A172 (cell line): Measurements from ENCODE around the gene TMEM255A. TPM values are rescaled to one million over a fixed set of nuclear protein-coding genes. Genes with fewer than 3 reads are reported as not detected.
"Not testable (repeated sequence)": the region's sequence is repeated elsewhere in the genome, so short reads cannot be mapped to it uniquely, and the experiment has no call there.

Experiments used
- DNase-seq: peaks from one replicate; pipeline ENCODE4 v3.0.0-alpha.2; 2015; ENCODE audit warnings: low spot score
- total RNA-seq: library from RNA; depleted of rRNA; stranded (reverse); fragments of >200 nt; shearing (Covaris generic); gene quantifications from 2 replicates; pipeline ENCODE4 v1.2.3, GENCODE V29; 2014; rRNA removed

Gene TMEM255A
- 4.0 and 4.6 TPM in 2 replicates for total RNA-seq

DNA sequence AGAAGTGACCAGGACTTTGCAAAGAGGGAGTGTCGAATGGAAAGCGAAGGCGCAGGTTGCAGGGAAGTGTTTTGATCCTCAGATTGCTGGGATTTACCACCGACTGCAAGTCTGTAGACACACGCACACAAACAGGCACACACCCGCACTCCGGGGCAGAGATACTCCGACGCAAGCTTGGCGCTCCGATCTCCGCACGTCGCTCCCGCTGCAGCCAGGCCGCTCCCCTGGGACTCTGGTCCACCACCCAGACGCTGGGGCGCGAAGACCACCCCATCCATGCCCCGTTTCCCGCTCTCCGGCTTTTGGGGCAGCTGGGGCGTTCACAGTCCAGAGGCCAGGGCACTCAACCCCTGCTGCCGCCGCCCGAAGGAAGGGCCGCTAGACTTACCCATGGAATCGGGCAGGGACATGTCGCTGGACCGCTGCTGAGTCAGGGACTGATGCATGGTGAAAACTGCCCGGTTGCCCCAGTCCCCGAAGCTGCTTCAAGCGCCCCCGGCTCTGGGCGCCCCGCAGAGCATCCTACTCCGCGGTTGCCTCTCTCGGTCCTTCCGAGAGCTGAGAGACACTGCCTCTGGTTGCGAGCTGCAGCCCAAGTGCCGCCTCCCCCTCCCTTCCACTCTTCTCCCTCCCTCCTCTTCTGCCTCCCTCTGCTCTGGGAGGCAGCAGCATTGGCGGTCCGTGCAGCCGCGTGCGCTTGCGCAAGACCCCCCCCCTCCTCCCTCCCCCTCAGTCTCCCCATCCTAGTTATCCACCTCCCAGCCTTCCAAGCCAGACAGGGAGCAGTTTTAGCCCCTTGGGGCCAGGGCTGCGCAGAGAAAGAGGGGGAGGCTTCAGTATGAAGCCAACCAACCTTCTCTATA is at the start of gene TMEM255A:
TMEM255A (minus strand) TSS at position 601 of the 866 bp plus-strand sequence; CDS start at position 449, 152 bp downstream.
- peak; percentile 4 for DNase-seq

DNA sequence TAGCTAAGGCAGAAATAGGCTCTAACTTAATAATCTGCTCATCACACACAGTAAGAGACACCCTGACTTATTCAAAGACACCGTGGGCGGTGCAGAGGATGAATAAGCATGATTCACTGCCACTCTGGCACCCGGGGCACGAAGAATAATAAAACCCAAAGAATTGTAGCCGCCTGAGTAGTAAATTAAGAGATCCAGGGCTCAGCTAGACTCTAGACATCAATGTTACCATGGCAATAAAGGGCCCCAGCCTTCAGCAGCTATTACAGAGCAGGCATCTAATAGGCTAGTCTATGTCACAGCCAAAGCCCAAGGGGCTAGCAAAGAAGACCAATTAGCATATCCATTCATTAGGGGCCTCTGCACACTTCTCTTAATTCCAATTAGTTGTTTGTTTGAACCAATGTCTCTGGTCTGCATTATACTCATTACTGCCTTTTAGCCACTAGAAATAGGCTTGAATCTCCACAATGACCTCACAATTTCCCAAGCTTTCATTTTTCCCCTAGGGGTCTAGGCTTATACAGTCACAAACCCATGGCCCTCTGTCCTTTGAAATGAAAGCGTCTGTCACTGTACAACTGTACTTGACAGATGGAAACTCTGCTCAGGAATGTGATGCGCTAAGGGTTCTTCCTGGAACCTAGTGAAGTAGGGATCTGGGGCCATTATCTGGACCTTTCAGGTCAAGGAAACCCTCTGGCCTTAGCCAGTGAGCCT is 47.6 kb upstream of the TMEM255A start:
- peak; percentile 46 for DNase-seq

DNA sequence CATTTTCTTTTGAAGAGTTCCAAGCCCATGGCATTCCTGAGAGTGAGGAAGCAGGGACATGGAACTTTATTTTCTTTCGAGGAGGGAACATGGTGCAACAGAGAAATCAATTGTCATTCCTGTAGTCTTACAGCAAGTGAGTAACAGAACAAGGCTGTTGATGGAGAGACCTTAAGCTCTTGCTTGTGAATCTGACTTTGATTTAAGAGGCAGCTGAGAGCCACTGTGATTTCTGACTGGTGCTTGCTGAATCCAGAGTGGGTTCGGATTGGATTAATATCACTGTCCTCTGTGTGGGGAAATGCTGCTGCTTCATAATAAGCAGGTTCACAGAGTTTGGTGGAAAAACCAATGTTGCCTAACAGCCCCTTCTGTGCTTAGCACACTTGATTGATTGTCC is 45.9 kb upstream of the TMEM255A start:
- no peak for DNase-seq

DNA sequence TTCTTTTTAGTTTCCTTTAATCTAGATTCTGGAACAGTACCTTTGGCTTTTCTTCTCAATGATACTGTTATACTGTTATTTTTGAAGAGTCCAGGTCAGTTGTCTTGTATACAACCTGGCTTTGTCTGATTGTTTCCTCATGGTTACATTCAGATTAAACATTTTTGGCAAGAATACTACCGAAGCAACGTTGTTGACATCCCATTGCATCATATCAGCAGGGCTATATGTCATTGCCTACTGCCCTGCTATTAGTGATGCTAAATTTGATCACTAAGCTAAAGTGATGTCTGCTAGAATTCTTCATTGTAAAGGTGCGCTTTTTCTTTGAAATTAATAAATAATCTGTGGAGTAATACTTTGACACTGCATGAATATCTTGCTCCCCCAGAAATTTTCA is 44.8 kb upstream of the TMEM255A start:
- no peak for DNase-seq

DNA sequence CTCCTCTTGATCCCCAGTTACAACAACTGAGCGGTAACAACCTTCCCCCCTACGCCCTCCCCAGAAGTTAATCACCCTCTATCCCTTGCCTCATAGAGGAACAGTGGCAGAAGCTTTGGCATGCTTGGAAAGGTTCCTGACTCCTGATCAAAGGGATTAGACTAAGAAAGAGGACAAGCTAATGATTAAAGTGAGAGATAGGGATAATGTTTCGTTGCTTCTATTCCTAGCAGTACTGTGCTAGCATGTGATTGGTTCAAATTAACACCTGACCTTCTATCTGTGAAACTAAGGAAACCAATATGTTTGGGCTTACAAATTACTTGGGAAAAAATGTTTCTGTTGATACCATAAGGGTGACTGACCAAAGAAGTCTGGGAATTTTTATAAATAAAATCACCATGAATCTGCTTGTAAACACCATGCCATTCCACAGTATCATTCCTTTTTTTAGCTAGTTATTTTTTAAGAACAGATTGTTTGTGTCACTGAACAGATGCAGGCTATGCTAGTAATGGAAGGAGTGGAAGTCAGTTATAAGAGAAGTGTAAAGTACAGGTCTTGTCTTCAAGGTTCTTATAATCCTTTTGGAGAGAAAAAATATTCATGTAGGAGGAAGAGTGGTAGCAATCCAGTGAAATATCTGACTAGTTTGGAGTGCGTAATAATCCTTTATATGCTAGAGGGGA is 39.3 kb upstream of the TMEM255A start:
- DNase-seq, result no peak

DNA sequence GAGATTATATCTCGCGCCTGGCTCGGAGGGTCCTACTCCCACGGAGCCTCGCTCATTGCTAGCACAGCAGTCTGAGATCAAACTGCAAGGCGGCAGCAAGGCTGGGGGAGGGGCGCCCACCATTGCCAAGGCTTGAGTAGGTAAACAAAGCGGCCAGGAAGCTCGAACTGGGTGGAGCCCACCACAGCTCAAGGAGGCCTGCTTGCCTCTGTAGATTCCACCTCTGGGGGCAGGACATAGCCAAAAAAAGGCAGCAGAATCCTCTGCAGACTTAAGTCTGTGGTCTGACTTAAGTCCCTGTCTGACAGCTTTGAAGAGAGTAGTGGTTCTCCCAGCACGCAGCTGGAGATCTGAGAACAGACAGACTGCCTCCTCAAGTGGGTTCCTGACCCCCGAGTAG is 33.3 kb upstream of the TMEM255A start:
- DNase-seq, result not testable (repeated sequence)

DNA sequence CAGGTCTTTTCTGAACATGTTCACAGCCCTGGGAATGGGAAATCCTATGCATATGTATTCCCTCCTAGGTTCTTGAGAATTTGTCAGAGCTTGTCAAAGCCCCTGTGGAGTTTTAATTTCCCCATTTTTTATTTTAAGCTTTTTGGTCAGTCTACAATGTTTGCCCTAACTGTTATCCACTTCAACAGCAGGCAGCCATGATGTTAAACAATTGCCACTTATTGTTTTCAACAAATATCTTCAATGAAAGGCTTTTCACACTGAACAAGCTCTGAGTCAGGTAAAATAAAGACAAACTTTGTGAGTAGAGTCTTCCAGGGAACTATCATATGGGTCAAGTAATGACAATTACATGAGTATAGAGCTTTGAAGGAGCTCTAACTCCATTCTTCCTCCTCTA is 25.6 kb upstream of the TMEM255A start:
- DNase-seq, result no peak

DNA sequence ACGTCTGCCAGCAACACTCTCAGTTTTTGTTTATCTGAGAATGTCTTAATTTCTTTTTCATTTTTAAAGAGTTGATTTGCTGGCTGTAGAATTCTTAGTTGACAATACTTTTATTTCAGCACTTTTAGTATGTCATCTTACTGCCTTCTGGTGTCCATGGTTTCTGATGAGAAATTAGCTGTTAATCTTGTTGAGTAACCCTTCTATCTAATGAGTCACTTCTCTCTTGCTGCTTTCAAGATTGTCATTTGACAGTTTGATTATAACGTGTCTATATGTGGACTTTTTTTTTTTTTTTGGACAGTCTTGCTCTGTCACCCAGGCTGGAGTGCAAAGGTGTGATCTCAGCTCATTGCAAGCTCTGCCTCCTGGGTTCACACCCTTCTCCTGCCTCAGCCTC is 24.0 kb upstream of the TMEM255A start:
- DNase-seq, result no peak

DNA sequence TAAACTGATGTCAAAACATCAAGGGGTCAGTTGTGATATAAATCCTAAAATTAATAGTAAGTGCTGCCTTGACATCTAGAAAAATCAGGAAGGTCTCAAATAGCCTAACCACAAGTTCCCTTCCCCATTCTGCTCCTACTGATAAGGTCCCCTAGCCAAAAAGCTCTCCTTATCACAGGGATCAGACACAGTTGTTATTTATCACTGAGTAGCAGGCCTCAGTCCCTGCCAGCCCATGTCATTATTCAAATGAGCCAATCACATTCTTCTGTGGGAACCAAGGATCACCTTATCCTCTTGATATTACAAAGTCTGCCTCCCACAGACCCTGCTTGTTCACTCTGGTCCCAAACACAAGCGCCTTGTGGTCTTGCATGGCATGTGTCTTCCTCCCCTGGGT is 23.3 kb upstream of the TMEM255A start:
- no peak for DNase-seq

DNA sequence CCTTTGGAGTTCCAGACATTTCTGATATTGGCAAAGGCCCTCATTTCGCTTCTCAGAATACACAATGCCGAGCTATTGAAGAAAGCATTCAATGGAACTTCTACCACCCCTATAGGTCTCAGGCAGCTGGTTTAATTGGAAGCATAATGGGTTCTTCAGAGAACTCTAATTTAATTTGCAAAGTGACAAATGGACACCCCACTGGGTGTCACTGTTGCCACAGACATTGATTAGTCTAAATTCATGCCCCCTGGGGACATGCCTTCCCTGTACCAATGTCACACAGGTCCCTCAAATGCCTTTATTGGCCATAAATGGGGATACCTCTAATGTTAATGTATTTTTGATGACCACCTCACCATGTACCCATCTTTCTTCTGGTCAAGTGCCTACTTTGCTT is 22.9 kb upstream of the TMEM255A start:
- no peak for DNase-seq

DNA sequence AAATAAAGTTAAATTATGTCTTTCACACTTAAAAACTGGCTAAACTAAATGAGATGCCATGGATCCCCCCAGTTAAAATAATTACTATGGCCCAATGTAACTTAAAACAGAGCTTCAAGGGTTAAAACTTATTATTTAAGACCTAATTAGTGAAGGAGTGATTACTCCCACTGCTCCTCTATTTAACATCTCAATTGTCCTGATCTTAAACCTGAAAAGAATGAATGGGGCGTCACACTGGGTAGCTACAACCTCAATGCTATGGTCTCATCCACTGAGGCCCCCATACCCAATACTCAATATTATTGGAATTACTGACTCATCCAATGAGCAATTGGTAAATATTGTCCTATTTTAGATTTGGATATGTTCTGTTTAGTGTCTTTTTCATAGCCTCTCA is 21.1 kb upstream of the TMEM255A start:
- DNase-seq, result no peak

DNA sequence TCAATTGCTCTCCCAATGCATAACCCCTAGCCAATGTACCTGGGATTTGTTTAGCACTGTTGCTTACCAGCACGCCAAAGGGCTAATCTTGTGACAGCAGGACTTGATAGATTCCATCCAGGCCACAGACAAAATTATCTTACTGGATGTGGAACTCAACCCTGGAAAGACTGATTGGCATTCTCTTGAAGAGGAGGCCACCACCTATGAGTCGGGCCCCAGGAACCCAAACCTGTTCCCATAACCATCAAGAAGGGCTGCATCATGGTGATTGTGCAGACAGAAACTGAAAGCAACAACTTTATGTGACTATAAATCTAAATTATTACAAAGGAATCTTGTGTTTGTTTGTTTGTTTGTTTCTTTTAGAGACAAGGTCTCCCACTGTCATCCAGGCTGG is 19.9 kb upstream of the TMEM255A start:
- no peak for DNase-seq

DNA sequence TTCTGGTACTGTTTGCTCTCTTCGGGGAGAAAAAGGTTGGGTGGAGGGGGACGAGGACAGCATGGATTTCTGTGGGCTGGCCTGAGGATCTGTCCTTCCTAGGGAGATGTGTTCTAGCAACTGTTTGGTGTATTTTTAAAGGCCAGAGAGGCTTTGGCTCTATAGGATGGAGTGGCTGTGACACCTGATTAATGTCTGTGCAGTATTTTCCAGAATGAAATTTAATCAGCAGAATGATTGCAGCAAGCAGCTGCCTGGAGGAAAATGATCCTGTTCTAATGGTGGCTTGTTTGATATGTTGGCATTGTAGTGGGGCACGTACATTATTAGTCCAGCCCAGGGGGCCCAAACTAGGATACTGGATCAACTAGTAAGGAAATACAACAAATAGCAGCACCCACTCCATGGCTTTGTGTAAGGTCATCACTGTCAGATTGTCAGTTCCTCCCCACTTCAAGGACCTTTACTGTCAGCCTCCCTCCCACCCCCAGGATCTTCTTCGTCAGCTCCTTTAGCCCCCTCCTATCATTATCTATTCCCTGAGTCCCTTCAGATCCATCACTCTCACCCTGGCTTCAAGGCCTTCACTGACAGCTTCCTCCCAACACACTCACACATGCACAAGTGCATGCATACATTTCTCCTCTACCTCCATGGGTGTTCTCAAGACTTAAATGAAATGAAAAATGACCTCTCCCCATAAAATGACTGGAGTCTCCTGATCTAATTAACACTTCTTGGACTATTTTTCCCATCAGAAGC is 10.4 kb upstream of the TMEM255A start:
- no peak for DNase-seq

DNA sequence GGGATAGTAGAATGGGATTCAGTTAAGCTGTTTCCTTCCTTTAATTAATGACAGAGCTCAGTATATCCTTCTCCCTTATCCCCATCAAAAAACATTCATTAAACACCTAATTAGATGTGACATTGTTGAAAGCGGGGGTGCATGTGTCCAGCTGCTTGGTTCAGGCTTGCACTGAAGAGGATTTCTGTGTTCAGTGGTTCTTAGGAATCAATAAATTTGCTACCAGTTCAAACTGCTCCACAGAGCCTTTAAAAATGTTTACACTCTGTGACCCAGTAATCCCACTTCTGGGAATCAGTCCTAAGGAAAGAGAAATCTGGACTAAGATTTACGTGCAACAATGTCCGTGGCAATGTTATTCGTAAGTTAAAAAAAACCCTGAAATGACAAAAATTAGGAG is 7.2 kb upstream of the TMEM255A start:
- no peak for DNase-seq

DNA sequence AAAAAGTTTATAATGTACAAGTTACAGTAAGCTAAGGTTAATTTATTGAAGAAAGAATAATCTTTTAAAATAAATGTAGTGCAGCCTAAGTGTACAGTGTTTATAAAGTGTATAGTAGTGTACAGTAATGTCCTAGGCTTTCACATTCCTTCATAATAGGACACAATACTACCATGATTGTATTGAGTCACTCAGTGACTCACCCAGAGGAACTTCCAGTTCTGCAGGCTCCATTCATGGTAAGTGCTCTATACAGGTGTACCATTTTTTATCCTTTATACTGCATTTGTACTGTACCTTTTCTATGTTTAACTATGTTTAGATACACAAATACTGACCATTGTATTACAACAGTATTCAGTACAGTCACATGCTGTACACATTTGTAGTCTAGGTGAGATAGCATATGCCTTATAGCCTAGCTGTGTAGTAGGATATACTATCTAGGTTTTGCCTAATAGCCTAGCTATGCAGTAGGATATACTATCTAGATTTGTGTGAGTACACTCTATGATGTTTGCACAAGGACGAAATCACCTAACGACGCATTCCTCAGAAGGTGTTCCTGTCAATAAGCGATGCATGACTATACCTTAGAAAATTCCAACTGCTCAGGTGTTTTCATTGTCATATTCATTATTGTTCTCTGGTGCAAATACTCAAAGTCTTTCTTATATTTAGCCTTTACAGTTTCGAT is 5.5 kb upstream of the TMEM255A start:
- peak; percentile 35 for DNase-seq

DNA sequence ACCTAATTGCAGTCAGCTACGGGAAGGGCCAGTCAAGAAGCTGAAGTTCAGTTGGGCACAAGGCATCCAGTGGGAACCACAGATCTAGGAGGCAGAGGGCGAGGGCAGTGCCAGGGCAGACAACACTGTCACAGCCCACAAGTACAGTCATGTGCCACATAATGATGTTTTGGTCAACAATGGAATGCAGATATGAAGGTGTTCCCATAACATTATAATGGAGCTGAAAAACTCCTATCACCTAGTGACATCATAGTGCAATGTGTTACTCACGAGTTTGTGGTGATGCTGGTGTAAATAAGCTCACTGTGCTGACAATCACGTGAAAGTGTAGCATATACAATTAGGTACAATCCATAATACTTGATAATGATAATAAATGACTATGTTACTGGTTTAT is 4.5 kb upstream of the TMEM255A start:
- DNase-seq, result no peak

DNA sequence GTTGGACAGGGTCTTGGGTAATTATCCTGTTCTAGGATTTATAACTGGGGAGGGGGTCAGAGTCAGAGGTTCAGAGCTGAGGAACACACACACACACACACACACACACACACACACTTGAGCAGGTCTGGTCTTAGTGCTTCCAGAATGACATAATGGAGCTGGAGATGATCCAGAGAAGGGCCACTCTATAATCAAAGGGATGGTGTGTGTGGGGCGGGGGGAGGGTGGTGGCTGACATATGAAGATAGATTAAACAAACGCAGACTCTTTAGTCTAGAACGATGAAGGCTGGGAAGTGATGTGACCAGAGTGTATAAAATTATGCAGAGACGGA is 434 bp upstream of the TMEM255A start:
- DNase-seq, result no peak

DNA sequence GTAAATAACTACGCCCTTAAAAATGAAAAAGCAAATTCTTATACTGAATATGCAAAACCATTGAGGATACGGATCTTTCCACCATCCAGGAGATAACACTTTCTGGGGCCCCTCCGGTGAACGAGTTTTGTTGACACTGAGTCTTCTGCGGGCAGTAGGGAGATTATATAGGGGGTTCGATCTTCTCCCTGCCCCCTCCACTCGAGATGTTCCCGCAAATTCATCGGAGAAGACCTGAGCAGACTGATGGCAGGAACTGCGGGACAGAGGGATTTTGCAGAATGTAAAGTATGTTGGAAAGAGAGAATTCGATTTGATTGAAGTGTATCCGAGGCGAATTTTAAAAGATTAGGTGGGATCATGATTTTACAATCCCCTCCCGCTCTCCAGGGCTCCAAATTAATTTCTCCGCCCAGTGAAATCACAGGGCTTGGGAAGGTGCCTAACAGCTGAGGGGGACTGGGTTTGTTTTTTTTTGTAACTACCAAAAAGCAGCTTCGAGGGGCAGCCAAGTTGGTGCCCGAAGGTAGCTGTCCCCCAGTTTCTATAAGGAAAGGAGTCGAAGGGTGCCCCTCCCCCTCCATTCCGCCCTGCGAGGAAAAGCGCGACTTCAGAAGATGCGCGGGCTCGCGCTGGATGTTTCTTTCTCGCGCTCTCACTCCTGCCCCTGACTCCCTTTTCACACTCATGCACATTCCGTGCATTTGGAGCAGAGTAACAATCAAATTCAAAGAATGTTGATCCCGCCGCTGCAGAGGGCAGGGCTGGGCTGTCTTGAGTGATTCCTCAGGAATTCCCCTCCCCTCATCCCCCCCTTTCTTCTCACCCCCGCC is 1.2 kb downstream of the TMEM255A start:
- DNase-seq, result peak; percentile 14

DNA sequence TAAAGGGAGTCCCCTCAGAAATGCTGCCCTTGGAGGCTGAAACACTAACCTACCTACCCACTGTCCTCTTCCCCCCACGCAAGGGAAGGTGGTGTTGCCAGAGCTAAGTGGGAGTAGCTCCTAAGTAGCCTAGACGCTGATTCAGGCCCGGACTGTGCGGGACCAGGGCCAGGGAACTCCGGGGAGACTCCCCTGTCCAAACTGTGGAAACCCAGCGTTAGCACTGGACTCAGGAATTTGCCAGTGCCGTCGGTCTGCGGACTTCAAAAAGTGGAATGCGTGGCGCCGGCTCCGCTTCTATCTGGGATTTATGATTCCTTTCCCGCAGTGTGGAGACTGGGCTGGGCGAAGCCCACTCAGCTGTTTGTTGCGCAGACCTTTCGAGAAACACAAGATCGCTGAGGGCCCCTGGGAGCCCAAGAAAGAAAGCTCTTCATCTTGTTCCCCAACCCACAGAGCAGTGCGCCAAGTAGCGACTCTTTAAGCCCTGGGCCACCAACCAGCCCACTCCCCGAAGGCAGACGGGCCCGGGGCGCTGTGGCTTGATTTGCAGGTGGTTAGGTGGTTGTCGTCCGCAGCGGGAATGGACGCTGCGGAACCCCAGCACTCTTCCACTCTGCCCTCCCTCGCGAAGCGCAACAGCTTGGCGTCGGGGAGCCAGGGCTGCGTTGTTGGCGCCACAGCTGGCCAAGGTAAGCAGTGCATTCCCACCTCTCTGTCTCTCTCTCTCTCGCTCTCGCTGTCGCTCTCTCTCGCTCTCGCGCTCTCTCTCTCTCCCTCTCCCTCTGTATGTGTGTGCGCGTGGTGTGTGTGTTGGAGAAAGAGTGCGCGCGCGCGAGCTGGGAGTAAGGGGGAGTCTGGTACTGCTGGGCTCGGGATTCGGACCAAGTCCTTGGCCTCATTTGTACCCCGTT is 2.0 kb downstream of the TMEM255A start:
- no peak for DNase-seq
